KBM-7 (cell line): ENCODE data around the gene ELAC1.
"Not testable (repeated sequence)": the region's sequence is repeated elsewhere in the genome, so short reads cannot be mapped to it uniquely, and the experiment has no call there.

Source experiments
- DNase-seq: peaks from one replicate; pipeline ENCODE4 v3.0.0-alpha.2; 2015
- in situ Hi-C: fragments of 300-500 bp; cut with MboI; formaldehyde crosslinking; loops from 2 replicates; pipeline ENCODE4 v1.14.3; 2020; ENCODE audit warnings: low sequenced_read_pairs, low pct_unique_long_range_greater_than_20kb, mixed read lengths

ELAC1 gene

GRCh38 chr18:50967714-50968661 is at the start of gene ELAC1:
Gene ELAC1, plus strand, starts transcription at chr18:50968040. Its CDS starts 6,365 bp downstream, at chr18:50974405.
- DNase-seq: peak; percentile 78
- in situ Hi-C loops: no loop called here

- DNase-seq: no peak
- in situ Hi-C loops: no loop called here
Measured at GRCh38 chr18:50918153-50918552, 49.7 kb upstream of the ELAC1 start.

GRCh38 chr18:50924372-50924771 is 43.5 kb upstream of the ELAC1 start:
- DNase-seq: no peak
- in situ Hi-C loops: no loop called here

- in situ Hi-C loops: no loop called here
- DNase-seq: no peak
Measured at GRCh38 chr18:50926521-50926920, 41.3 kb upstream of the ELAC1 start.

- in situ Hi-C loops: no loop called here
Measured at GRCh38 chr18:50928551-50928950, 39.3 kb upstream of the ELAC1 start.

GRCh38 chr18:50933684-50934083 is 34.2 kb upstream of the ELAC1 start:
- in situ Hi-C loops: no loop called here

More at GRCh38 chr18:50928551-50928950, 39.3 kb upstream of the ELAC1 start:
- no peak for DNase-seq

GRCh38 chr18:50934545-50935211 is 33.2 kb upstream of the ELAC1 start:
- DNase-seq: no peak
- in situ Hi-C loops: no loop called here

More at GRCh38 chr18:50933684-50934083, 34.2 kb upstream of the ELAC1 start:
- DNase-seq: no peak

GRCh38 chr18:50935493-50936191 is 32.2 kb upstream of the ELAC1 start:
- no peak for DNase-seq
- in situ Hi-C loops: no loop called here

GRCh38 chr18:50937183-50937582 is 30.7 kb upstream of the ELAC1 start:
- no peak for DNase-seq
- in situ Hi-C loops: no loop called here

GRCh38 chr18:50938912-50939311 is 28.9 kb upstream of the ELAC1 start:
- DNase-seq: no peak
- in situ Hi-C loops: no loop called here

GRCh38 chr18:50944245-50944932 is 23.5 kb upstream of the ELAC1 start:
- in situ Hi-C loops: no loop called here
- peak; percentile 60 for DNase-seq

- in situ Hi-C loops, DNase-seq: not testable (repeated sequence)
Measured at GRCh38 chr18:50945918-50946317, 21.9 kb upstream of the ELAC1 start.

- DNase-seq: no peak
- in situ Hi-C loops: no loop called here
Measured at GRCh38 chr18:50947899-50948298, 19.9 kb upstream of the ELAC1 start.

GRCh38 chr18:50949185-50949584 is 18.7 kb upstream of the ELAC1 start:
- DNase-seq: no peak
- in situ Hi-C loops: no loop called here

GRCh38 chr18:50950626-50951025 is 17.2 kb upstream of the ELAC1 start:
- DNase-seq: no peak
- in situ Hi-C loops: no loop called here

GRCh38 chr18:50953822-50954221 is 14.0 kb upstream of the ELAC1 start:
- no peak for DNase-seq
- in situ Hi-C loops: no loop called here

GRCh38 chr18:50955253-50955652 is 12.6 kb upstream of the ELAC1 start:
- DNase-seq: no peak
- in situ Hi-C loops: no loop called here

GRCh38 chr18:50956116-50956515 is 11.7 kb upstream of the ELAC1 start:
- no peak for DNase-seq
- in situ Hi-C loops: no loop called here

- no peak for DNase-seq
- in situ Hi-C loops: no loop called here
Measured at GRCh38 chr18:50961974-50962373, 5.9 kb upstream of the ELAC1 start.
